Measurements from ENCODE around the gene NFE2L3.

The NFE2L3 gene

DNA sequence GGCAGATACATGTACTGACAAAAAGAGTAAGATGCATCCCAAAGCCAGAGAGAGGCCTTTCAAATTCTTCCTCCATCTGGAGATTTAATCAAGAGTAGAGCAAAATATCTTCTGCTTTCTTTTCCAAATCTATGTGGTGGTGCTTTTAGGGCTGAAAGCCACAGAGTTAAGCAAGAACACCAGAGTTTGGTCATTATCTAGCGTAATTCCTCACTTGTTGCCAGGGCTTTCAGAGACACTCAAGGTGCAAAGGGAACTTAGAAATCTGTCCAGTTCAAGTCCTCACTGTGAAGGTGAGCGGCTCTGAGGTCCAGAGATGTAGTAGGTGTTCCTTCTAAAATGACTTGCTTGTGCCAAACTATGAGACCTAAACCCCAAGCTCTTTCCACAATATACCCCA is 10.9 kb upstream of the NFE2L3 start:
- Histone ChIP-seq H2AFZ (ENCODE audit: low read length) (no peak overlapping the region), H4K20me1 (ENCODE audit: insufficient read depth, low read length, poor library complexity, severe bottlenecking) (no peaks in the 10 kb centered on the region), H3K79me2 (ENCODE audit: insufficient read depth, low read length) (no peaks in the 10 kb centered on the region), H3K9ac (ENCODE audit: low read depth, low read length, poor library complexity, severe bottlenecking) (no peak overlapping the region), H3F3A (ENCODE audit: low read depth) (no peaks in the 10 kb centered on the region), H3K9me2 (replicated peaks; ENCODE audit: low read depth, low read length) (no peaks in the 10 kb centered on the region), H3K4me2 (ENCODE audit: low read depth, low read length, poor library complexity, severe bottlenecking) (no peak overlapping the region), H3K9me3 (ENCODE audit: insufficient read depth, low read depth, low read length) (no peaks in the 10 kb centered on the region), H3K36me3 (ENCODE audit: insufficient read depth, low read length) (no peaks in the 10 kb centered on the region), H3K4me1 (ENCODE audit: insufficient read depth, low read length, poor library complexity, severe bottlenecking) (no peaks in the 10 kb centered on the region), H3K4me3 (ENCODE audit: low read length, poor library complexity, severe bottlenecking) (no peak overlapping the region), H3K27me3 (ENCODE audit: insufficient read depth, low read length, poor library complexity, severe bottlenecking) (no peaks in the 10 kb centered on the region)
- no peak for TF ChIP-seq EZH2phosphoT487 (IDR thresholded peaks at IDR 0.05; ENCODE audit: borderline replicate concordance)
- no peak for TF ChIP-seq CTCF (conservative IDR thresholded peaks at IDR 0.05; ENCODE audit: low read length)

DNA sequence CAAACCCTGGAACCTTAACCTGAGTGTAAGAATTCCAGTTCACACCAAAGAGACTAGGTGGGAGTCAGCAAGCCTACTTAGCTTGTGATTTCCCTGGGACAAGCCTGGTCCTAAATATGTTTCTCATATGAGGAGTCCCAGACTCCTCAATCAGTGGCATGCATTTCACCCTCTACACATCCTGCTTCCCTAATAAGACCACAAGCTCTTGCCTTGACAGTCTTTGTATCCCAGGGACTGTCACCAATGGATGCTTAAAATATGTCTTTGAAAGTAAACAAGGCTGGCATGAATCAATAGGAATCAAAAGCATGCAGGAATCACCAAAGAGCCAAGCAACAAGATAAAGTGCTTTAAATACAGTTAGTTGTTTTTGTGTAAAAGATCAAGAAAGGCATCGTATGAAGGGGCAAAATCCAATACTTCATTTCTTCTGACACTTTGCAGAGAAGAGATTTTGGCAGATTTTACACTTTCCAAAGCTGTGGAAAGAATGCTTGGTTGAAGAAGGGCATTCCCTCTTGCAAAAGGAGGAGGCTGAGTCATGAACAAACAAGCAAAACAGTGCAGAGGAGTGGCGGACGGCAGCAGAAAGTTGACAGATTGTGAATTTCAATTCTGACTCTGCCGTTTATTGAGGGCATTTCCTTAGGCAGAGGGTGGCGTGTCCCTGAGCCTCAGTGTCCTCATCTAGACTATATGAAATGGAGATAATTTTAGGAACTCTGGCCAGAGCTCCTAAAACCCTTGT is 8.5 kb upstream of the NFE2L3 start:
- Histone ChIP-seq H3K4me1 (ENCODE audit: insufficient read depth, low read length, poor library complexity, severe bottlenecking) (no peaks in the 10 kb centered on the region), H3K4me2 (ENCODE audit: low read depth, low read length, poor library complexity, severe bottlenecking) (no peak overlapping the region)

GRCh38 chr7:26144184-26145080 is 7.6 kb upstream of the NFE2L3 start:
- Histone ChIP-seq H4K20me1 (ENCODE audit: insufficient read depth, low read length, poor library complexity, severe bottlenecking) (no peaks in the 10 kb centered on the region), H2AFZ (ENCODE audit: low read length) (no peak overlapping the region), H3K4me3 (ENCODE audit: low read length, poor library complexity, severe bottlenecking) (no peak overlapping the region), H3K4me2 (ENCODE audit: low read depth, low read length, poor library complexity, severe bottlenecking) (no peak overlapping the region), H3K9me2 (replicated peaks; ENCODE audit: low read depth, low read length) (no peaks in the 10 kb centered on the region), H3K9me3 (ENCODE audit: insufficient read depth, low read depth, low read length) (no peaks in the 10 kb centered on the region), H3K9ac (ENCODE audit: low read depth, low read length, poor library complexity, severe bottlenecking) (no peak overlapping the region), H3K79me2 (ENCODE audit: insufficient read depth, low read length) (no peaks in the 10 kb centered on the region), H3K36me3 (ENCODE audit: insufficient read depth, low read length) (no peaks in the 10 kb centered on the region), H3K4me1 (ENCODE audit: insufficient read depth, low read length, poor library complexity, severe bottlenecking) (no peaks in the 10 kb centered on the region), H3F3A (ENCODE audit: low read depth) (no peaks in the 10 kb centered on the region), H3K27me3 (ENCODE audit: insufficient read depth, low read length, poor library complexity, severe bottlenecking) (no peaks in the 10 kb centered on the region)
- no peak for TF ChIP-seq EZH2phosphoT487 (IDR thresholded peaks at IDR 0.05; ENCODE audit: borderline replicate concordance)
- no peak for TF ChIP-seq CTCF (conservative IDR thresholded peaks at IDR 0.05; ENCODE audit: low read length)

More for the DNA sequence above, 8.5 kb upstream of the NFE2L3 start:
- no peaks in the 10 kb centered on the region for H4K20me1 ChIP-seq (ENCODE audit: insufficient read depth, low read length, poor library complexity, severe bottlenecking)
- H3K9ac ChIP-seq (ENCODE audit: low read depth, low read length, poor library complexity, severe bottlenecking) = no peak overlapping the region
- no peaks in the 10 kb centered on the region for H3K9me3 ChIP-seq (ENCODE audit: insufficient read depth, low read depth, low read length)
- TF ChIP-seq EZH2phosphoT487 (IDR thresholded peaks at IDR 0.05; ENCODE audit: borderline replicate concordance) = no peak
- no peak for TF ChIP-seq CTCF (conservative IDR thresholded peaks at IDR 0.05; ENCODE audit: low read length)
- H2AFZ ChIP-seq (ENCODE audit: low read length) = no peak overlapping the region
- no peaks in the 10 kb centered on the region for H3K9me2 ChIP-seq (replicated peaks; ENCODE audit: low read depth, low read length)
- no peaks in the 10 kb centered on the region for H3K79me2 ChIP-seq (ENCODE audit: insufficient read depth, low read length)
- H3K4me3 ChIP-seq (ENCODE audit: low read length, poor library complexity, severe bottlenecking) = no peak overlapping the region
- H3F3A ChIP-seq (ENCODE audit: low read depth) = no peaks in the 10 kb centered on the region
- no peaks in the 10 kb centered on the region for H3K27me3 ChIP-seq (ENCODE audit: insufficient read depth, low read length, poor library complexity, severe bottlenecking)
- H3K36me3 ChIP-seq (ENCODE audit: insufficient read depth, low read length) = no peaks in the 10 kb centered on the region
